Mesendoderm (in vitro differentiated cells): ENCODE data around the gene ATXN10.
A peak's percentile ranks its signal among the peaks of the same experiment; 100 is the strongest.

Experiments
- DNase-seq: peaks from one replicate; pipeline ENCODE4 v3.0.0; 2013
- H2AK5ac ChIP-seq: 2 replicates; pipeline ENCODE4 v1.6.1; 2013; ENCODE audit warnings: low read length, inconsistent platforms
- H2BK120ac ChIP-seq: 2 replicates; pipeline ENCODE4 v1.6.1; 2013; ENCODE audit warnings: low read depth, mild to moderate bottlenecking, low read length, moderate library complexity, mixed read lengths
- H2BK15ac ChIP-seq: replicated peaks from 2 replicates; pipeline ENCODE4 v1.6.1; 2013; ENCODE audit warnings: low read depth, mild to moderate bottlenecking, moderate library complexity
- H2BK5ac ChIP-seq: 2 replicates; pipeline ENCODE4 v1.6.1; 2013; ENCODE audit warnings: low read length, inconsistent platforms
- H3K18ac ChIP-seq: 2 replicates; pipeline ENCODE4 v1.6.1; 2013; ENCODE audit warnings: mild to moderate bottlenecking, low read length, mixed read lengths
- H3K23ac ChIP-seq: one replicate; pipeline ENCODE4 v1.6.1; 2013; ENCODE audit warnings: low read length
- H3K27ac ChIP-seq: 2 replicates; pipeline ENCODE4 v1.5.1; 2013; ENCODE audit warnings: low read depth, mild to moderate bottlenecking, inconsistent platforms, low read length, moderate library complexity
- H3K27me3 ChIP-seq: 2 replicates; pipeline ENCODE4 v1.6.1; 2013; ENCODE audit warnings: low read length, control low read depth, mild to moderate bottlenecking, inconsistent platforms; ENCODE audit not compliant: insufficient read depth, poor library complexity
- H3K36me3 ChIP-seq: 2 replicates; pipeline ENCODE4 v1.6.1; 2013; ENCODE audit warnings: low read length, inconsistent platforms; ENCODE audit not compliant: control insufficient read depth, insufficient read depth
- H3K4ac ChIP-seq: one replicate; pipeline ENCODE4 v1.6.1; 2013; ENCODE audit warnings: low read depth, mild to moderate bottlenecking, low read length, moderate library complexity
- H3K4me1 ChIP-seq: 2 replicates; pipeline ENCODE4 v1.6.1; 2013; ENCODE audit warnings: low read depth, low read length, inconsistent platforms; ENCODE audit not compliant: control insufficient read depth
- H3K4me2 ChIP-seq: 2 replicates; pipeline ENCODE4 v1.6.1; 2013; ENCODE audit warnings: low read length
- H3K4me3 ChIP-seq: 2 replicates; pipeline ENCODE4 v1.5.1; 2013; ENCODE audit warnings: mild to moderate bottlenecking, low read length
- H3K56ac ChIP-seq: one replicate; pipeline ENCODE4 v1.6.1; 2013; ENCODE audit warnings: low read length
- H3K79me1 ChIP-seq: 2 replicates; pipeline ENCODE4 v1.6.1; 2013; ENCODE audit warnings: low read length, inconsistent platforms
- H3K79me2 ChIP-seq: 2 replicates; pipeline ENCODE4 v1.6.1; 2013; ENCODE audit warnings: mild to moderate bottlenecking, low read length; ENCODE audit not compliant: control insufficient read depth, insufficient read depth
- H3K9ac ChIP-seq: 2 replicates; pipeline ENCODE4 v1.6.1; 2013; ENCODE audit warnings: low read length, inconsistent platforms
- H4K5ac ChIP-seq: one replicate; pipeline ENCODE4 v1.6.1; 2013; ENCODE audit warnings: low read length
- H4K8ac ChIP-seq: one replicate; pipeline ENCODE4 v1.6.1; 2013; ENCODE audit warnings: low read depth, mild to moderate bottlenecking, control low read depth, low read length, moderate library complexity
- WGBS: extraction: QIAGEN DNeasy Blood & Tissue Kit; methylation state at CpG from one replicate; pipeline ENCODE4 v1.1.7; 2013; ENCODE audit warnings: low lambda C conversion rate, missing lambda C conversion rate; ENCODE audit not compliant: insufficient coverage; ENCODE audit errors: extremely low coverage; 5-methylcytosine and 5-hydroxymethylcytosine counted together

Gene ATXN10

DNA sequence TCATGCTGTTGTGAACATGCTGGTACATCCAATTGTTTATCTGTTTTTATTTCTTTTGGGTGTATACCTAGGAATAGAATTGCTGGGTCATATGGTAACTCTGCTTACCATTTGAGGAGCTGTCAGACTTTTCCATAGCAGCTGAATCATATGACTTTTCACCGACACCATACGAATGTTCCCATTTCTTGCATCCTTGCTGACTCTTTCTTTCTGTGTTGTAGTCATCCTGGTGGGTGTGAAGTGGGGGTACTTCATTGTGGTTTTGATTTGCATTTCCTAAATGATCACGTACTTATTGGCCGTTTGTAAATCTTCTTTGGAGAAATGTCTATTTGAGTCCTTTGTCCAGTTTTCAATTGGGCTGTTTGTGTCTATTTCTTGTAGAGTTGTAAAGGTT, 26.5 kb downstream of the ATXN10 start:
- H3K27me3 ChIP-seq: no peaks in the 10 kb centered on the region
- no peak overlapping the region for H3K18ac ChIP-seq
- no peaks in the 10 kb centered on the region for H3K4me1 ChIP-seq
- no peak overlapping the region for H3K27ac ChIP-seq
- no CpG with 5 or more reads among the region's 4 CpGs for WGBS
- no peak overlapping the region for H2AK5ac ChIP-seq
- no peak overlapping the region for H4K5ac ChIP-seq
- H4K8ac ChIP-seq: no peak overlapping the region
- H2BK5ac ChIP-seq: no peak overlapping the region
- H3K4me3 ChIP-seq: no peak overlapping the region
- no peak overlapping the region for H3K56ac ChIP-seq
- peaks cover 3% of the 10 kb centered on the region for H3K36me3 ChIP-seq
- H3K23ac ChIP-seq: no peak overlapping the region
- H2BK120ac ChIP-seq: no peak overlapping the region
- H3K79me2 ChIP-seq: peaks cover 4% of the 10 kb centered on the region
- H2BK15ac ChIP-seq: no peak overlapping the region
- DNase-seq: no peak
- no peak overlapping the region for H3K4me2 ChIP-seq
- H3K9ac ChIP-seq: no peak overlapping the region
- H3K79me1 ChIP-seq: peaks cover 8% of the 10 kb centered on the region
- no peak overlapping the region for H3K4ac ChIP-seq

DNA sequence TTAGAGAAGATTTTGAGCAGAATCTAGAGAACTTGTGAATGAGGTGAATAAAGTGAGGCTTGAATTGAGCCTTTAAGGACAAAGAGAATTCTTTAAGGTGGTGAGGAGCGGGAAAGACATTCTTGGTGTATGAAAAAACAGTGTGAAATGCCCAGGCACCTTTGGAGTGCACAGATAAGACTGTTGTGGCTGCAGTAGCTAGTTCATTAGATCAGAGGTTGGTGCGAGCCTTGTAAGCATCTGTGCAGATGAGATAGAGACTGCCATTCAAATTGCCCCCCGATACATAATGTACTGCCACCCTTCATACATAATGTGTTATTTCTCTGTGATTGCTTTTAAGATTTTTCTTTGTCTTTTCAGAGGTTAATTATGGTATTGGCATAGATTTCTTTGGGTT, 31.3 kb downstream of the ATXN10 start:
- Histone ChIP-seq H2BK15ac (no peak overlapping the region), H3K27ac (no peak overlapping the region), H3K18ac (no peak overlapping the region), H3K27me3 (no peaks in the 10 kb centered on the region), H3K36me3 (peaks cover 3% of the 10 kb centered on the region), H3K9ac (no peak overlapping the region), H2BK5ac (no peak overlapping the region), H3K79me2 (peaks cover 7% of the 10 kb centered on the region), H2AK5ac (no peak overlapping the region), H3K4ac (no peak overlapping the region), H2BK120ac (no peak overlapping the region), H3K4me3 (no peak overlapping the region), H3K79me1 (peaks cover 8% of the 10 kb centered on the region), H3K23ac (no peak overlapping the region), H4K5ac (no peak overlapping the region), H3K56ac (no peak overlapping the region), H4K8ac (no peak overlapping the region), H3K4me2 (no peak overlapping the region), H3K4me1 (peaks cover 1% of the 10 kb centered on the region)
- peak; percentile 30 for DNase-seq
- no CpG with 5 or more reads among the region's 3 CpGs for WGBS

DNA sequence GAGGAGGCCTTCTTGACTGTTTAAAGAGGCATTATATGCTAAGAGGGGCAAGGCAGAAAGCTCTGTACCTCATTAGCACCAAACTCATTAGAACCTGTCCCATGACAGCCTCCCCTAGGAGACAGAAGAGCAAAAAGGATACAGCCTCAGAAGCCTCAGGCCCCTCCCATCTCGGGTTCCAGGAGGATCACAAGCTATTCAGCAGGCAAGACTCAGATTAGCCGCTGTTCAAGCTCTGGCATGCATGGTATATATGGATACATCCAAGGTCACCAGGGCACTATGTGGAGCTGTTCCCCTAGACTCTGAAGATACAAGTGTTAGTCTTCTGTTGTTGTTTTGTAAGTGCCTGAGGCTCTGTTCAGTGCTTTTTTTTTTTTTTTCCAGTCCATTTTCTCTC, 32.1 kb downstream of the ATXN10 start:
- peaks cover 8% of the 10 kb centered on the region for H3K79me2 ChIP-seq
- no peak overlapping the region for H2BK15ac ChIP-seq
- no peak overlapping the region for H3K56ac ChIP-seq
- H2BK120ac ChIP-seq: no peak overlapping the region
- H3K79me1 ChIP-seq: peaks cover 11% of the 10 kb centered on the region
- H3K4me3 ChIP-seq: no peak overlapping the region
- peak; percentile 89 for DNase-seq
- no peak overlapping the region for H4K5ac ChIP-seq
- H3K9ac ChIP-seq: no peak overlapping the region
- H3K4me2 ChIP-seq: no peak overlapping the region
- WGBS: no CpG with 5 or more reads among the region's 2 CpGs
- no peak overlapping the region for H3K18ac ChIP-seq
- H2AK5ac ChIP-seq: no peak overlapping the region
- no peak overlapping the region for H3K23ac ChIP-seq
- no peak overlapping the region for H2BK5ac ChIP-seq
- H3K27me3 ChIP-seq: no peaks in the 10 kb centered on the region
- no peak overlapping the region for H3K4ac ChIP-seq
- H3K4me1 ChIP-seq: peaks cover 1% of the 10 kb centered on the region
- peaks cover 3% of the 10 kb centered on the region for H3K36me3 ChIP-seq
- no peak overlapping the region for H3K27ac ChIP-seq
- H4K8ac ChIP-seq: no peak overlapping the region

DNA sequence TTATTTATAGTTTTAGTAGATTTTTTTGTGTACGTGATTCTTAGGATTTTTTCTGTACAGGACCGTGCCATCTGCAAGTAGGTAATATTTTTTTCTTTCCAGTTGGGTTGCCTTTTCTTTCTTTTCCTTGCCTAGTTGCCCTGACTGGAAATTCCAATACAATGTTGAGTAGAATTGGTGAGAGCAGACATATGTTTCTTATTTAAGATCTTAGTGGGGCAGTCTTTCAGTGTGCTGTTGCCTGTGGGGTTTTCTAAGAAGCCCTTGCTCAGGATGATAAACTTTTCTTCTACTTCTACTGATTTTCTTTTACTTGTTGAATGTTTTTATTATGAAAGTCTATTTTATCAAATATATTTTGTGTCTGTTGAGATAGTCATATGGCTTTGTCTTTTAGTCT, 33.0 kb downstream of the ATXN10 start:
- Histone ChIP-seq H4K5ac (no peak overlapping the region), H2BK5ac (no peak overlapping the region), H3K36me3 (peaks cover 3% of the 10 kb centered on the region), H3K79me2 (peaks cover 8% of the 10 kb centered on the region), H2AK5ac (no peak overlapping the region), H3K4me1 (peaks cover 1% of the 10 kb centered on the region), H4K8ac (no peak overlapping the region), H3K4me2 (no peak overlapping the region), H3K9ac (no peak overlapping the region), H3K27ac (no peak overlapping the region), H2BK120ac (no peak overlapping the region), H3K27me3 (no peaks in the 10 kb centered on the region), H3K56ac (no peak overlapping the region), H3K4me3 (no peak overlapping the region), H3K23ac (no peak overlapping the region), H3K18ac (no peak overlapping the region), H3K79me1 (peaks cover 11% of the 10 kb centered on the region), H2BK15ac (no peak overlapping the region), H3K4ac (no peak overlapping the region)
- no CpG with 5 or more reads among the region's 2 CpGs for WGBS
- no peak for DNase-seq

DNA sequence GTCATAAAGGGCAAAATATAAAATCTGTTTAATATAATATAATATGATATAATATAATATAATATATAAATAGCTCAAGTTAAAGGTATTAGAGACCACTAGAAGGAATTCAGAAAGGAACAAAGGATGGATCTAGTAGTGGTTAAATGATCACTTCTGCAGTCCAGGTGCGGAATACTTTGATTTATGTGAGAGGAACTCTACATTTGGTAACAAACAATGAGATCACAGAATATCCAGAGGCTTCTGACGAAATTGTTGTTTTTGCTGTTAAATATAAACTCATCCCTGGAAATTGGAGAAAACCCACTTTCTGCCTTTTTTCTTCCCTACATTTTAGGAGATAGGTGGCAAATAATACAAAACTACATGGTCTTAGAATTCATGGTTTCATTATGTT, 36.0 kb downstream of the ATXN10 start:
- no peaks in the 10 kb centered on the region for H3K27me3 ChIP-seq
- no peak overlapping the region for H2AK5ac ChIP-seq
- H3K36me3 ChIP-seq: peaks cover 3% of the 10 kb centered on the region
- H3K18ac ChIP-seq: no peak overlapping the region
- H2BK120ac ChIP-seq: no peak overlapping the region
- no peak overlapping the region for H3K4me2 ChIP-seq
- no peak overlapping the region for H3K4me3 ChIP-seq
- H3K79me1 ChIP-seq: peaks cover 9% of the 10 kb centered on the region
- peaks cover 1% of the 10 kb centered on the region for H3K4me1 ChIP-seq
- no peak overlapping the region for H3K4ac ChIP-seq
- no peak overlapping the region for H3K23ac ChIP-seq
- WGBS: no CpG with 5 or more reads among the region's 2 CpGs
- no peak overlapping the region for H2BK5ac ChIP-seq
- H3K27ac ChIP-seq: no peak overlapping the region
- no peak for DNase-seq
- peaks cover 9% of the 10 kb centered on the region for H3K79me2 ChIP-seq
- no peak overlapping the region for H4K8ac ChIP-seq
- H4K5ac ChIP-seq: no peak overlapping the region
- H3K56ac ChIP-seq: no peak overlapping the region
- no peak overlapping the region for H2BK15ac ChIP-seq
- no peak overlapping the region for H3K9ac ChIP-seq

DNA sequence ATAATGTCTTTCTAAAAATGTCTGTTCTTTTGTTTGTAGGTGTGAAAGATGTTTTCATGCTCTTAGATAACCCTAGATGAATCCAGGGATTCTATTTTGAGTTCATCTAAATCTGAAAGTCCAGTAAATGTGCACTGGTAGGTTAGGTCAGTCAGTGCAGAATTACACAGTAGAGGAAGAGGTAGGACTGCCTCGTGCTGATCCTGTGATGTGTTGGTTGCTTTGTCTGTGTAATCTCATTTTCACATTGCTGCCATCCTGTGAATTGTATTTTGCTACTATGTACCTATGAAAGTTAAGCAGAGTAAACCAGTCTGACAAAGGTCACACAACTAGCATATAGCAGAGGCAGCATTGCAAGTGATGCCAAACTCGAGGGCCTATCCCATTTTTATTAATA, 36.5 kb downstream of the ATXN10 start:
- Histone ChIP-seq H3K4me2 (no peak overlapping the region), H4K8ac (no peak overlapping the region), H2BK5ac (no peak overlapping the region), H3K36me3 (peaks cover 3% of the 10 kb centered on the region), H3K4me1 (peaks cover 1% of the 10 kb centered on the region), H3K4ac (no peak overlapping the region), H2BK120ac (no peak overlapping the region), H3K18ac (no peak overlapping the region), H3K27me3 (no peaks in the 10 kb centered on the region), H3K79me1 (peaks cover 9% of the 10 kb centered on the region), H3K56ac (no peak overlapping the region), H3K79me2 (peaks cover 9% of the 10 kb centered on the region), H3K9ac (no peak overlapping the region), H3K4me3 (no peak overlapping the region), H2AK5ac (no peak overlapping the region), H3K23ac (no peak overlapping the region), H4K5ac (no peak overlapping the region), H3K27ac (no peak overlapping the region), H2BK15ac (no peak overlapping the region)
- no peak for DNase-seq
- no CpG with 5 or more reads among the region's 2 CpGs for WGBS
